HCT116 (cell line): ENCODE measurements around the gene USH1C. TPM values are rescaled to one million over a fixed set of nuclear protein-coding genes. Genes with fewer than 3 reads are reported as not detected.

Experiments
- ATAC-seq: fragments of 200-7000 bp; cut with Tn5 transposase; 2 replicates; pipeline ENCODE4 v1.9.1; 2020; ENCODE audit warnings: mild to moderate bottlenecking, moderate library complexity
- Bru-seq: library from RNA; stranded (reverse); fragments of 400-500 nt; gene quantifications from one replicate; lab custom pipeline; 2021; lab: Mats Ljungman, UMichigan
- BruChase-seq, 2 experiments: library from RNA; stranded (reverse); fragments of 400-500 nt; gene quantifications; one replicate each; lab custom pipeline; 2021; lab: Mats Ljungman, UMichigan
- BruUV-seq: library from RNA; stranded (reverse); fragments of 400-500 nt; replicated peaks from 2 replicates; lab custom pipeline; 2021; lab: Mats Ljungman, UMichigan
- CTCF ChIA-PET: fragments of 300-600 bp; sonication (Branson Sonifier 250); formaldehyde crosslinking; loops from one replicate; lab custom pipeline; 2021; ENCODE audit warnings: antibody characterized with exemption; lab: Charles Lee
- POLR2A ChIA-PET: fragments of 300-600, 350-600 bp; sonication (Branson Sonifier 250); formaldehyde crosslinking; loops from one replicate; lab custom pipeline; 2021; ENCODE audit warnings: antibody characterized with exemption; lab: Charles Lee
- RAD21 ChIA-PET, 2 experiments: fragments of 300-600 bp; sonication (Branson Sonifier 250); formaldehyde crosslinking; loops; one replicate each; lab custom pipeline; 2023; ENCODE audit warnings: low total read pairs in 2 of 2; ENCODE audit not compliant: uncharacterized antibody in 2 of 2, unreplicated experiment in 2 of 2, low non-redundant PET in 1 of 2; lab: Charles Lee
- DNase-seq: peaks from one replicate; pipeline ENCODE4 v3.0.0-alpha.2; 2010; ENCODE audit warnings: low read depth, low spot score
- H2AFZ ChIP-seq: fragments of 200-600 bp; shearing (Covaris generic), sonication (generic); 2 replicates; pipeline ENCODE4 v1.6.1; 2017; ENCODE audit warnings: low read depth, mixed run types, mixed read lengths, antibody characterized with exemption, low read length; ENCODE audit not compliant: poor library complexity, severe bottlenecking
- H3K27ac ChIP-seq: 2 replicates; pipeline ENCODE4 v1.5.1; 2012; ENCODE audit warnings: low read depth, low read length
- H3K27me3 ChIP-seq: fragments of 200-600 bp; sonication (generic); 2 replicates; pipeline ENCODE4 v1.6.1; 2016; ENCODE audit warnings: mixed run types, low read length, mixed read lengths; ENCODE audit not compliant: insufficient read depth
- H3K36me3 ChIP-seq, 2 experiments: fragments of 200-500 bp in 1 of 2; fragments of 200-600 bp in 1 of 2; sonication (Bioruptor generic) in 1 of 2; sonication (generic) in 1 of 2; 2 replicates each; pipeline versions ENCODE4 v1.5.1 to v1.6.1; 2014 to 2016; ENCODE audit warnings: low read length in 2 of 2, inconsistent platforms in 1 of 2, mixed read lengths in 1 of 2, mixed run types in 1 of 2; ENCODE audit not compliant: insufficient read depth in 2 of 2, control insufficient read depth in 1 of 2
- H3K4me1 ChIP-seq, 2 experiments: fragments of 200-600 bp in 1 of 2; sonication (generic) in 1 of 2; 2 replicates each; pipeline versions ENCODE4 v1.5.1 to v1.6.1; 2012 to 2017; ENCODE audit warnings: low read length in 2 of 2, inconsistent platforms in 1 of 2, mild to moderate bottlenecking in 1 of 2, mixed read lengths in 1 of 2, mixed run types in 1 of 2, moderate library complexity in 1 of 2; ENCODE audit not compliant: insufficient read depth in 2 of 2, control insufficient read depth in 1 of 2
- H3K4me2 ChIP-seq: fragments of 200-600 bp; sonication (generic); 2 replicates; pipeline ENCODE4 v1.6.1; 2017; ENCODE audit warnings: mixed run types, low read length, mixed read lengths
- H3K4me3 ChIP-seq, 2 experiments: fragments of 200-600 bp in 1 of 2; sonication (generic) in 1 of 2; replicated peaks in 1 of 2; 2 replicates each; pipeline ENCODE4 v1.5.1; 2011 to 2016; ENCODE audit warnings: low read length in 2 of 2, control low read depth in 1 of 2, low read depth in 1 of 2, mild to moderate bottlenecking in 1 of 2, mixed read lengths in 1 of 2, mixed run types in 1 of 2
- H3K79me2 ChIP-seq: fragments of 200-600 bp; sonication (generic); 2 replicates; pipeline ENCODE4 v1.6.1; 2017; ENCODE audit warnings: mild to moderate bottlenecking, mixed run types, low read length, moderate library complexity, mixed read lengths; ENCODE audit not compliant: insufficient read depth
- H3K9ac ChIP-seq: fragments of 200-600 bp; sonication (generic); 2 replicates; pipeline ENCODE4 v1.6.1; 2016; ENCODE audit warnings: low read length, mixed read lengths
- H3K9me2 ChIP-seq: fragments of 200-600 bp; sonication (generic), shearing (Covaris generic); 2 replicates; pipeline ENCODE4 v1.6.1; 2017; ENCODE audit warnings: mixed run types, mild to moderate bottlenecking, moderate library complexity; ENCODE audit not compliant: insufficient read depth
- H3K9me3 ChIP-seq, 2 experiments: fragments of 200-500 bp in 1 of 2; fragments of 200-600 bp in 1 of 2; sonication (Bioruptor generic) in 1 of 2; sonication (generic) in 1 of 2; 2 replicates each; pipeline ENCODE4 v1.6.1; 2014 to 2017; ENCODE audit warnings: low read length in 2 of 2, mixed read lengths in 2 of 2, inconsistent platforms in 1 of 2, low read depth in 1 of 2, mild to moderate bottlenecking in 1 of 2, mixed run types in 1 of 2, moderate library complexity in 1 of 2; ENCODE audit not compliant: control insufficient read depth in 1 of 2, insufficient read depth in 1 of 2
- H4K20me1 ChIP-seq: fragments of 200-600 bp; sonication (generic), shearing (Covaris generic); 2 replicates; pipeline ENCODE4 v1.6.1; 2017; ENCODE audit warnings: mixed run types, mild to moderate bottlenecking, moderate library complexity; ENCODE audit not compliant: insufficient read depth
- EGR1 ChIP-seq: IDR thresholded peaks from 2 replicates; pipeline ENCODE4 v1.6.1; 2012; ENCODE audit warnings: low read depth
- ELF1 ChIP-seq: IDR thresholded peaks from 2 replicates; pipeline ENCODE4 v1.6.1; 2012; ENCODE audit warnings: low read depth, borderline replicate concordance
- EZH2 ChIP-seq: fragments of 200-600 bp; sonication (generic); IDR thresholded peaks from 2 replicates; pipeline ENCODE4 v1.6.1; 2017; ENCODE audit warnings: antibody characterized with exemption, mixed run types
- FOSL1 ChIP-seq: IDR thresholded peaks from 2 replicates; pipeline ENCODE4 v1.6.1; 2012; ENCODE audit warnings: low read depth
- JUND ChIP-seq: IDR thresholded peaks from 2 replicates; pipeline ENCODE4 v1.6.1; 2012
- POLR2A ChIP-seq: IDR thresholded peaks from 2 replicates; pipeline ENCODE4 v1.7.0; 2011; ENCODE audit warnings: borderline replicate concordance; ENCODE audit not compliant: insufficient read depth, insufficient read length; ENCODE audit errors: extremely low read depth
- POLR2AphosphoS5 ChIP-seq: IDR thresholded peaks from 2 replicates; pipeline ENCODE4 v1.6.1; 2011; ENCODE audit warnings: mild to moderate bottlenecking, low read depth, low read length, moderate library complexity
- RAD21 ChIP-seq: IDR thresholded peaks from 2 replicates; pipeline ENCODE4 v1.6.1; 2012; ENCODE audit warnings: low read depth, mild to moderate bottlenecking
- SIN3A ChIP-seq: IDR thresholded peaks from 2 replicates; pipeline ENCODE4 v1.6.1; 2012; ENCODE audit warnings: low read depth
- SP1 ChIP-seq: IDR thresholded peaks from 2 replicates; pipeline ENCODE4 v1.6.1; 2012; ENCODE audit warnings: low read depth
- SRF ChIP-seq: IDR thresholded peaks from 2 replicates; pipeline ENCODE4 v1.6.1; 2012; ENCODE audit warnings: low read depth
- TCF7L2 ChIP-seq: IDR thresholded peaks from 2 replicates; pipeline ENCODE4 v1.7.0; 2011; ENCODE audit warnings: borderline replicate concordance, inconsistent platforms; ENCODE audit not compliant: insufficient read depth, insufficient read length; ENCODE audit errors: extremely low read depth
- YY1 ChIP-seq: IDR thresholded peaks from 2 replicates; pipeline ENCODE4 v1.6.1; 2011; ENCODE audit warnings: low read length, low read depth, moderate library complexity, mild to moderate bottlenecking; ENCODE audit not compliant: insufficient replicate concordance; ENCODE audit errors: extremely low read depth
- ZFX ChIP-seq: fragments of 450-650 bp; IDR thresholded peaks from 2 replicates; pipeline ENCODE4 v1.6.1; 2017
- ZNF274 ChIP-seq: fragments of 200-500 bp; sonication (Bioruptor generic); IDR thresholded peaks from 2 replicates; pipeline ENCODE4 v1.6.1; 2014; ENCODE audit warnings: mild to moderate bottlenecking, low read depth, low read length, inconsistent platforms
- intact Hi-C: fragments of 100-400 bp; cut with micrococcal nuclease; formaldehyde crosslinking; loops from 2 replicates; pipeline ENCODE4 v1.10.0; 2022
- long read RNA-seq: library from polyadenylated mRNA; unstranded; transcript quantifications from one replicate; pipeline ENCODE4 v2.0.0, GENCODE V29; 2021; ENCODE audit not compliant: unreplicated experiment
- polyA plus RNA-seq: library from polyadenylated mRNA; unstranded; fragments of >200 nt; gene quantifications from 2 replicates; pipeline ENCODE4 v1.2.1, GENCODE V29; 2012; ENCODE audit warnings: missing spikeins
- total RNA-seq: library from RNA; stranded (reverse); gene quantifications from one replicate; pipeline ENCODE4 v1.2.1, GENCODE V29; 2021; ENCODE audit not compliant: unreplicated experiment
- TF ChIP-seq, protein P1 (sequence below): IDR thresholded peaks from 2 replicates; pipeline ENCODE4 v1.6.1; 2012; ENCODE audit warnings: low read depth
- TF ChIP-seq, protein P2 (sequence below): IDR thresholded peaks from 2 replicates; pipeline ENCODE4 v1.6.1; 2012
- TF ChIP-seq, protein P3 (sequence below): IDR thresholded peaks from 2 replicates; pipeline ENCODE4 v1.6.1; 2012
- TF ChIP-seq, protein P4 (sequence below), 3 experiments: fragments of 200-600 bp in 1 of 3; sonication (generic) in 1 of 3; IDR thresholded peaks in 2 of 3; conservative IDR thresholded peaks in 1 of 3; 2 replicates each; pipeline ENCODE4 v1.5.1; 2012 to 2017; ENCODE audit warnings: low read depth in 2 of 3, low read length in 2 of 3, antibody characterized with exemption in 1 of 3, borderline replicate concordance in 1 of 3, control low read depth in 1 of 3, mild to moderate bottlenecking in 1 of 3, mixed read lengths in 1 of 3, mixed run types in 1 of 3, moderate library complexity in 1 of 3; ENCODE audit not compliant: insufficient read depth in 1 of 3

USH1C gene
- total RNA-seq, result 13.4 TPM
- 17.5 and 19.8 TPM in 2 replicates for polyA plus RNA-seq
- Bru-seq, nascent RNA, result percentile 52 among the genes with signal in this experiment
- BruChase-seq, experiment 1, labeled RNA remaining after a 6-hour chase, result percentile 51 among the genes with signal in this experiment
- percentile 64 among the genes with signal in this experiment for BruChase-seq, experiment 2, labeled RNA remaining after a 2-hour chase
- long read RNA-seq, transcript USH1C-202 (21 exons, 2,237 nt), result major isoform, 9 of 29 reads
- long read RNA-seq, partial matches to known transcripts, result 4 of 29 reads
- long read RNA-seq, other reads (novel, unspliced or antisense), result 10 of 29 reads

DNA sequence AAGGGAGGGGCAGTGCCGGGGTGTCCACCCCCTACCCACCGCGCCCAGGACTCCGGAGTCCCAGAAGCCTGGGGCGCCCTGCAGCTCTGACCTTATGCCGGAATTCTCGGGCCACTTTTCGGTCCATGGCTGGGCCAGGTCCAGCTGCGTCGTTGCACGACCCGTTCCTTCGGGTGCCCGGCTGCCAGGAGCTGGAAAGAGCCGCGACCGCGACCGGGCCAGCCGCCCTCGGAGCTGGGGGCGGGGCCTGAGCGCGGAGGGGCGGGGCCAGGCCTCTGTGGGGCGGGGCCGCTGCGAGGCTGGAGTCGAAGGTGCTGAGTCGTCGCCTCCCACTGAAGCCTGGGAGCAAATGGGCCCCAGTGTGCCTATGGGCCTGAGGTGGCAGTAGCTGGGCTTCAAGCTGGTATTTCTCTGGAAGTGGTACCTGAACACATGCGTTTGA, at the start of gene USH1C:
TSS of gene USH1C (minus strand) at position 236 of the 442 bp plus-strand sequence. CDS start at position 127, 109 bp downstream.
- no TSS peak for BruUV-seq
- POLR2A ChIA-PET, result no interaction called here
- Histone ChIP-seq H2AFZ (peak within 1 kb of the TSS; percentile 82), H3K9me2 (no peaks in the 10 kb centered on the region), H3K36me3 (no peaks in the 10 kb centered on the region), H3K9me3 (no peaks in the 10 kb centered on the region), H3K4me3 (peak within 1 kb of the TSS; percentile 65 to 88), H3K4me1 (peaks cover 4 to 22% of the 10 kb centered on the region in 2 experiments; a peak in 3 of 4 replicates), H3K79me2 (no peaks in the 10 kb centered on the region), H4K20me1 (no peaks in the 10 kb centered on the region), H3K4me2 (peak within 1 kb of the TSS; percentile 84), H3K9ac (peak within 1 kb of the TSS; percentile 70), H3K27ac (peak within 1 kb of the TSS; percentile 61; the same call in 1 of the 2 replicates), H3K27me3 (no peaks in the 10 kb centered on the region)
- intact Hi-C loops, result no loop called here
- ATAC-seq (peak; percentile 95), DNase-seq (peak; percentile 29)
- RAD21 ChIA-PET, result interaction anchor here in 1 of 2 experiments (1.2 kb wide), 1 partner anchor 16 kb away, joined by 4 read pairs; no protein-coding TSS in a partner anchor
- CTCF ChIA-PET, result interaction anchor here (0.8 to 2.5 kb wide), 5 partner anchors 9 to 185 kb away, joined by 3 to 15 read pairs (median 3); no protein-coding TSS in a partner anchor
- peak; percentile 74 for TF ChIP-seq POLR2AphosphoS5
- TF ChIP-seq, protein P1, sequence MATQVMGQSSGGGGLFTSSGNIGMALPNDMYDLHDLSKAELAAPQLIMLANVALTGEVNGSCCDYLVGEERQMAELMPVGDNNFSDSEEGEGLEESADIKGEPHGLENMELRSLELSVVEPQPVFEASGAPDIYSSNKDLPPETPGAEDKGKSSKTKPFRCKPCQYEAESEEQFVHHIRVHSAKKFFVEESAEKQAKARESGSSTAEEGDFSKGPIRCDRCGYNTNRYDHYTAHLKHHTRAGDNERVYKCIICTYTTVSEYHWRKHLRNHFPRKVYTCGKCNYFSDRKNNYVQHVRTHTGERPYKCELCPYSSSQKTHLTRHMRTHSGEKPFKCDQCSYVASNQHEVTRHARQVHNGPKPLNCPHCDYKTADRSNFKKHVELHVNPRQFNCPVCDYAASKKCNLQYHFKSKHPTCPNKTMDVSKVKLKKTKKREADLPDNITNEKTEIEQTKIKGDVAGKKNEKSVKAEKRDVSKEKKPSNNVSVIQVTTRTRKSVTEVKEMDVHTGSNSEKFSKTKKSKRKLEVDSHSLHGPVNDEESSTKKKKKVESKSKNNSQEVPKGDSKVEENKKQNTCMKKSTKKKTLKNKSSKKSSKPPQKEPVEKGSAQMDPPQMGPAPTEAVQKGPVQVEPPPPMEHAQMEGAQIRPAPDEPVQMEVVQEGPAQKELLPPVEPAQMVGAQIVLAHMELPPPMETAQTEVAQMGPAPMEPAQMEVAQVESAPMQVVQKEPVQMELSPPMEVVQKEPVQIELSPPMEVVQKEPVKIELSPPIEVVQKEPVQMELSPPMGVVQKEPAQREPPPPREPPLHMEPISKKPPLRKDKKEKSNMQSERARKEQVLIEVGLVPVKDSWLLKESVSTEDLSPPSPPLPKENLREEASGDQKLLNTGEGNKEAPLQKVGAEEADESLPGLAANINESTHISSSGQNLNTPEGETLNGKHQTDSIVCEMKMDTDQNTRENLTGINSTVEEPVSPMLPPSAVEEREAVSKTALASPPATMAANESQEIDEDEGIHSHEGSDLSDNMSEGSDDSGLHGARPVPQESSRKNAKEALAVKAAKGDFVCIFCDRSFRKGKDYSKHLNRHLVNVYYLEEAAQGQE, result no peak
- no peak for TF ChIP-seq ZNF274
- no peak for TF ChIP-seq ZFX
- TF ChIP-seq POLR2A, result no peak
- TF ChIP-seq YY1, result peak; percentile 7
- TF ChIP-seq RAD21, result no peak
- no peak for TF ChIP-seq EZH2
- TF ChIP-seq SRF, result no peak
- TF ChIP-seq SP1, result no peak
- TF ChIP-seq EGR1, result no peak
- TF ChIP-seq ELF1, result no peak
- no peak for TF ChIP-seq SIN3A
- TF ChIP-seq JUND, result no peak
- TF ChIP-seq FOSL1, result no peak
- TF ChIP-seq, protein P2, sequence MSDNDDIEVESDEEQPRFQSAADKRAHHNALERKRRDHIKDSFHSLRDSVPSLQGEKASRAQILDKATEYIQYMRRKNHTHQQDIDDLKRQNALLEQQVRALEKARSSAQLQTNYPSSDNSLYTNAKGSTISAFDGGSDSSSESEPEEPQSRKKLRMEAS, result 0 out of 2 replicates have a peak, but pooled peaks have one; percentile 22
- TF ChIP-seq TCF7L2, result no peak
- TF ChIP-seq, protein P3, sequence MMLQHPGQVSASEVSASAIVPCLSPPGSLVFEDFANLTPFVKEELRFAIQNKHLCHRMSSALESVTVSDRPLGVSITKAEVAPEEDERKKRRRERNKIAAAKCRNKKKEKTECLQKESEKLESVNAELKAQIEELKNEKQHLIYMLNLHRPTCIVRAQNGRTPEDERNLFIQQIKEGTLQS, result no peak
- TF ChIP-seq, protein P4, sequence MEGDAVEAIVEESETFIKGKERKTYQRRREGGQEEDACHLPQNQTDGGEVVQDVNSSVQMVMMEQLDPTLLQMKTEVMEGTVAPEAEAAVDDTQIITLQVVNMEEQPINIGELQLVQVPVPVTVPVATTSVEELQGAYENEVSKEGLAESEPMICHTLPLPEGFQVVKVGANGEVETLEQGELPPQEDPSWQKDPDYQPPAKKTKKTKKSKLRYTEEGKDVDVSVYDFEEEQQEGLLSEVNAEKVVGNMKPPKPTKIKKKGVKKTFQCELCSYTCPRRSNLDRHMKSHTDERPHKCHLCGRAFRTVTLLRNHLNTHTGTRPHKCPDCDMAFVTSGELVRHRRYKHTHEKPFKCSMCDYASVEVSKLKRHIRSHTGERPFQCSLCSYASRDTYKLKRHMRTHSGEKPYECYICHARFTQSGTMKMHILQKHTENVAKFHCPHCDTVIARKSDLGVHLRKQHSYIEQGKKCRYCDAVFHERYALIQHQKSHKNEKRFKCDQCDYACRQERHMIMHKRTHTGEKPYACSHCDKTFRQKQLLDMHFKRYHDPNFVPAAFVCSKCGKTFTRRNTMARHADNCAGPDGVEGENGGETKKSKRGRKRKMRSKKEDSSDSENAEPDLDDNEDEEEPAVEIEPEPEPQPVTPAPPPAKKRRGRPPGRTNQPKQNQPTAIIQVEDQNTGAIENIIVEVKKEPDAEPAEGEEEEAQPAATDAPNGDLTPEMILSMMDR (IDR thresholded peaks at IDR 0.05 in 2 of 3, conservative IDR thresholded peaks at IDR 0.05 in 1 of 3; ENCODE audit: borderline replicate concordance in 1 of 3, insufficient read depth in 1 of 3, low read depth in 2 of 3, low read length in 2 of 3), result no peak
